B cell (primary cell): ENCODE results near the gene TRIO.

Source experiments
- EZH2 ChIP-seq: IDR thresholded peaks from 2 replicates; pipeline ENCODE4 v1.6.1; 2012; ENCODE audit warnings: borderline replicate concordance, low read depth, mild to moderate bottlenecking, moderate library complexity, low read length; ENCODE audit not compliant: insufficient read depth, poor library complexity, severe bottlenecking
- TF ChIP-seq, protein P1 (sequence below): fragments of 200-600 bp; IDR thresholded peaks from one replicate; pipeline ENCODE4 v1.8.0; 2022; ENCODE audit warnings: antibody characterized with exemption, mild to moderate bottlenecking

DNA sequence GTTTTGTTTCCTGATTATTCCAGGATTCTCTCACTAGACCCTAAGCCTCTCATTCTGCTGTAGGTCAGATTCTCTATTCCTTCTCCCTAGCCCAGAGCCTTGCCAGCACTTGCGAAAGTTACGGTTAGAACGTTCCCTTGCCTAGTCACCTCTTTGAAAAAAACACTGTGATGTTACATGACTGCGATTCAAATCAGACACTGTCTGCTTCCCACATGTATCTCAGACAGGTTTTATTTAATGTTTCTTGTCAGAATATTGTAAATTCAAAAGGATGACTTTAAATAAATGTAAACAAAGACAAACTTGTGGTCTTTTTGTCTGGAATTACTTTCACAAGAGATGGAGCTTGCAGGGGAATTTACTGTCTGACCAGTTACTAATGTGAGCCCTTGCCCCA lies 322.0 kb downstream of the TRIO start:
- TF ChIP-seq, protein P1, sequence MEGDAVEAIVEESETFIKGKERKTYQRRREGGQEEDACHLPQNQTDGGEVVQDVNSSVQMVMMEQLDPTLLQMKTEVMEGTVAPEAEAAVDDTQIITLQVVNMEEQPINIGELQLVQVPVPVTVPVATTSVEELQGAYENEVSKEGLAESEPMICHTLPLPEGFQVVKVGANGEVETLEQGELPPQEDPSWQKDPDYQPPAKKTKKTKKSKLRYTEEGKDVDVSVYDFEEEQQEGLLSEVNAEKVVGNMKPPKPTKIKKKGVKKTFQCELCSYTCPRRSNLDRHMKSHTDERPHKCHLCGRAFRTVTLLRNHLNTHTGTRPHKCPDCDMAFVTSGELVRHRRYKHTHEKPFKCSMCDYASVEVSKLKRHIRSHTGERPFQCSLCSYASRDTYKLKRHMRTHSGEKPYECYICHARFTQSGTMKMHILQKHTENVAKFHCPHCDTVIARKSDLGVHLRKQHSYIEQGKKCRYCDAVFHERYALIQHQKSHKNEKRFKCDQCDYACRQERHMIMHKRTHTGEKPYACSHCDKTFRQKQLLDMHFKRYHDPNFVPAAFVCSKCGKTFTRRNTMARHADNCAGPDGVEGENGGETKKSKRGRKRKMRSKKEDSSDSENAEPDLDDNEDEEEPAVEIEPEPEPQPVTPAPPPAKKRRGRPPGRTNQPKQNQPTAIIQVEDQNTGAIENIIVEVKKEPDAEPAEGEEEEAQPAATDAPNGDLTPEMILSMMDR, result no peak
- no peak for TF ChIP-seq EZH2
